ENCODE data around the gene STAG2. TPM values are rescaled to one million over a fixed set of nuclear protein-coding genes. Genes with fewer than 3 reads are reported as not detected.

Gene STAG2
- total RNA-seq (2014; rRNA removed; shearing (Covaris generic)) (92.8 and 94.0 TPM in 2 replicates), polyA plus RNA-seq (2016; fragmentation: Nextera tagmentation; extraction: Ambion mirVana) (68.8 and 80.0 TPM in 2 replicates)
- long read RNA-seq, partial matches to known transcripts, result 4 of 18 reads
- long read RNA-seq, other reads (novel, unspliced or antisense), result 14 of 18 reads

DNA sequence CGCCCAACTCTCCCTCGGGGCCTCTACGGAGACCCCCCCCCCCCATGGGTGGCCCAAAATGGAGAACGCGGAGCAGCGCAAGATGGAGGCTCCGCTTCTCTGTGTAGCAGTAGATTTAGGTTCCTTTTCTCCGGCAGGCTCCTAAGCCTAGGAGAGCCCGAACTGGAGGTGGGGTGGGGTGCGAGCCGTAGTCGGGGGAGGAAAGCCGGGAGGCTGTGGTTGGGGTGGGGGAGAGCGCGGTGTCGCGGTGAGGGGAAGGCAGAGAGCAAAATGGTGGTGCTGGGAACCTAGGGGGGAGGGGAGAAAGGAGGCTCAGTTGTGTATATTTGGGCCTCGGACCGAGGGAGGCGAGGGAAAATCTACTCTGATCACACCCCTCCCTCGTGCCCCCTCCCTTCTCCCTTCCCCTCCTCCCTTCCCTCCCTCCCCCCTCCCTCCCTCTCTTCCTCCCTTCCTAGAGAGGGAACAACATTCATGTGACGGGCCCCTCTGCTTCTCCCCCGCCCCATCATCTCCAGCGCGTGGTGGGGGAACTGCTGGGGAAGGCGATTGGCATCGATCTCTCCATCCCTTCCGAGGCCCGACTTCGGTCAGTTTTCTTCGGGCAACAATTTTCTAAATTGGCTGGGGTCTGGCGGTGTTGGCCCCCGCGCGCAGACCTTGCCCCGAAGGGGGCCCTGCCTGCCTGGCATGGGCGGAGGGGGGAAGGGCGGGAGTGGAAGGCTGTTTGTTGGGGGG lies at the start of gene STAG2:
Gene STAG2 (plus strand): TSS at position 439 of the 738 bp plus-strand sequence. CDS start 60,922 bp downstream, outside the sequence.
- Histone ChIP-seq H3K4me3 (peak within 1 kb of the TSS; percentile 80), H3K36me3 (ENCODE audit: insufficient read depth) (no peaks in the 10 kb centered on the region), H3K9me2 (ENCODE audit: insufficient read depth) (no peaks in the 10 kb centered on the region), H3F3A (replicated peaks; ENCODE audit: low read depth) (0 out of 2 replicates have a peak, but pooled peaks cover 3% of the 10 kb centered on the region), H3K79me2 (replicated peaks; ENCODE audit: insufficient read depth) (peaks cover 49% of the 10 kb centered on the region), H3K27ac (ENCODE audit: low read depth) (peak within 1 kb of the TSS; percentile 100), H3K4me1 (ENCODE audit: insufficient read depth) (0 out of 2 replicates have a peak, but pooled peaks cover 8% of the 10 kb centered on the region), H2AFZ (no peak within 1 kb of the TSS), H3K4me2 (peak within 1 kb of the TSS; percentile 78), H3K27me3 (ENCODE audit: insufficient read depth) (no peaks in the 10 kb centered on the region), H4K20me1 (replicated peaks; ENCODE audit: insufficient read depth) (no peaks in the 10 kb centered on the region; the same call in 1 of the 2 replicates)
- DNase-seq (ENCODE audit: low spot score), result peak; percentile 83
- peak within 1 kb of the TSS; percentile 99 for H3K27ac Mint-ChIP-seq
- peaks cover 16% of the 10 kb centered on the region for H3K4me1 Mint-ChIP-seq
- H3K9me3 Mint-ChIP-seq, result no peaks in the 10 kb centered on the region; the same call in 2 of the 3 replicates
- H3K27me3 Mint-ChIP-seq (ENCODE audit: insufficient read depth, low read depth, poor library complexity), result peaks cover 22% of the 10 kb centered on the region
- peaks cover 11% of the 10 kb centered on the region for H3K36me3 Mint-ChIP-seq (ENCODE audit: low read depth)
- H3K4me3 Mint-ChIP-seq, result peak within 1 kb of the TSS; percentile 97
- peak; percentile 26 for ATAC-seq
- peak; percentile 41; the same call in 1 of the 2 replicates for TF ChIP-seq POLR2AphosphoS5 (IDR thresholded peaks at IDR 0.05; ENCODE audit: low read depth)
- TF ChIP-seq CREB1 (CRISPR knock-in tag; IDR thresholded peaks at IDR 0.05; ENCODE audit: low read depth), result no peak
- TF ChIP-seq ZNF114 (CRISPR knock-in tag; IDR thresholded peaks at IDR 0.05), result no peak
- TF ChIP-seq STAT1 (IDR thresholded peaks at IDR 0.05; ENCODE audit: unreplicated experiment), result no peak
- TF ChIP-seq, protein P1, sequence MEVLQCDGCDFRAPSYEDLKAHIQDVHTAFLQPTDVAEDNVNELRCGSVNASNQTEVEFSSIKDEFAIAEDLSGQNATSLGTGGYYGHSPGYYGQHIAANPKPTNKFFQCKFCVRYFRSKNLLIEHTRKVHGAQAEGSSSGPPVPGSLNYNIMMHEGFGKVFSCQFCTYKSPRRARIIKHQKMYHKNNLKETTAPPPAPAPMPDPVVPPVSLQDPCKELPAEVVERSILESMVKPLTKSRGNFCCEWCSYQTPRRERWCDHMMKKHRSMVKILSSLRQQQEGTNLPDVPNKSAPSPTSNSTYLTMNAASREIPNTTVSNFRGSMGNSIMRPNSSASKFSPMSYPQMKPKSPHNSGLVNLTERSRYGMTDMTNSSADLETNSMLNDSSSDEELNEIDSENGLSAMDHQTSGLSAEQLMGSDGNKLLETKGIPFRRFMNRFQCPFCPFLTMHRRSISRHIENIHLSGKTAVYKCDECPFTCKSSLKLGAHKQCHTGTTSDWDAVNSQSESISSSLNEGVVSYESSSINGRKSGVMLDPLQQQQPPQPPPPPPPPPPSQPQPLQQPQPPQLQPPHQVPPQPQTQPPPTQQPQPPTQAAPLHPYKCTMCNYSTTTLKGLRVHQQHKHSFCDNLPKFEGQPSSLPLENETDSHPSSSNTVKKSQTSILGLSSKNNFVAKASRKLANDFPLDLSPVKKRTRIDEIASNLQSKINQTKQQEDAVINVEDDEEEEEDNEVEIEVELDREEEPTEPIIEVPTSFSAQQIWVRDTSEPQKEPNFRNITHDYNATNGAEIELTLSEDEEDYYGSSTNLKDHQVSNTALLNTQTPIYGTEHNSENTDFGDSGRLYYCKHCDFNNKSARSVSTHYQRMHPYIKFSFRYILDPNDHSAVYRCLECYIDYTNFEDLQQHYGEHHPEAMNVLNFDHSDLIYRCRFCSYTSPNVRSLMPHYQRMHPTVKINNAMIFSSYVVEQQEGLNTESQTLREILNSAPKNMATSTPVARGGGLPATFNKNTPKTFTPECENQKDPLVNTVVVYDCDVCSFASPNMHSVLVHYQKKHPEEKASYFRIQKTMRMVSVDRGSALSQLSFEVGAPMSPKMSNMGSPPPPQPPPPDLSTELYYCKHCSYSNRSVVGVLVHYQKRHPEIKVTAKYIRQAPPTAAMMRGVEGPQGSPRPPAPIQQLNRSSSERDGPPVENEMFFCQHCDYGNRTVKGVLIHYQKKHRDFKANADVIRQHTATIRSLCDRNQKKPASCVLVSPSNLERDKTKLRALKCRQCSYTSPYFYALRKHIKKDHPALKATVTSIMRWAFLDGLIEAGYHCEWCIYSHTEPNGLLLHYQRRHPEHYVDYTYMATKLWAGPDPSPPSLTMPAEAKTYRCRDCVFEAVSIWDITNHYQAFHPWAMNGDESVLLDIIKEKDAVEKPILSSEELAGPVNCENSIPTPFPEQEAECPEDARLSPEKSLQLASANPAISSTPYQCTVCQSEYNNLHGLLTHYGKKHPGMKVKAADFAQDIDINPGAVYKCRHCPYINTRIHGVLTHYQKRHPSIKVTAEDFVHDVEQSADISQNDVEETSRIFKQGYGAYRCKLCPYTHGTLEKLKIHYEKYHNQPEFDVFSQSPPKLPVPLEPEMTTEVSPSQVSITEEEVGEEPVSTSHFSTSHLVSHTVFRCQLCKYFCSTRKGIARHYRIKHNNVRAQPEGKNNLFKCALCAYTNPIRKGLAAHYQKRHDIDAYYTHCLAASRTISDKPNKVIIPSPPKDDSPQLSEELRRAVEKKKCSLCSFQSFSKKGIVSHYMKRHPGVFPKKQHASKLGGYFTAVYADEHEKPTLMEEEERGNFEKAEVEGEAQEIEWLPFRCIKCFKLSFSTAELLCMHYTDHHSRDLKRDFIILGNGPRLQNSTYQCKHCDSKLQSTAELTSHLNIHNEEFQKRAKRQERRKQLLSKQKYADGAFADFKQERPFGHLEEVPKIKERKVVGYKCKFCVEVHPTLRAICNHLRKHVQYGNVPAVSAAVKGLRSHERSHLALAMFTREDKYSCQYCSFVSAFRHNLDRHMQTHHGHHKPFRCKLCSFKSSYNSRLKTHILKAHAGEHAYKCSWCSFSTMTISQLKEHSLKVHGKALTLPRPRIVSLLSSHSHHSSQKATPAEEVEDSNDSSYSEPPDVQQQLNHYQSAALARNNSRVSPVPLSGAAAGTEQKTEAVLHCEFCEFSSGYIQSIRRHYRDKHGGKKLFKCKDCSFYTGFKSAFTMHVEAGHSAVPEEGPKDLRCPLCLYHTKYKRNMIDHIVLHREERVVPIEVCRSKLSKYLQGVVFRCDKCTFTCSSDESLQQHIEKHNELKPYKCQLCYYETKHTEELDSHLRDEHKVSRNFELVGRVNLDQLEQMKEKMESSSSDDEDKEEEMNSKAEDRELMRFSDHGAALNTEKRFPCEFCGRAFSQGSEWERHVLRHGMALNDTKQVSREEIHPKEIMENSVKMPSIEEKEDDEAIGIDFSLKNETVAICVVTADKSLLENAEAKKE (CRISPR knock-in tag; IDR thresholded peaks at IDR 0.05), result no peak
